HCEC 1CT (cell line): Measurements from ENCODE around the gene IGFL4.

Experiments
- DNase-seq: peaks from one replicate; pipeline ENCODE4 v3.0.0-alpha.2; 2017

Gene IGFL4

DNA sequence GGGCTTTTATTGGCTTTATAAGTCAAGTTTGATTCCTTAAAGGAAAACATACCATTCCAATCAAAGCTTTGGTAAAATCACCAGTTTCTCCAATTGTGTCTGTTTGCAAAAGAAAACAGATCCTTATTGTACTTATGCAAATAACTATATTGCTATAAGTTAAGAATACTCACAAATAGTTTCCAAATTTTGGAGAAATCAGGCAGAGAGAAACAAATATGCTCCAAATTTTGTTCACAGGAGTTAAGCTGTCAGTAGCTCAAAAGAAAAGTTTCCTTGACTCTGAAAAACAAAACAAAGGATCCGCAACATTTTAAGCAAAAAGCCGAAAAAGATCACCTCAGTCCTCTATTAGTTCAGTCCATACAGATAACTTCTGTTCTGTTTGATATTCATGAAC lies 19.2 kb upstream of the IGFL4 start:
- no peak for DNase-seq

DNA sequence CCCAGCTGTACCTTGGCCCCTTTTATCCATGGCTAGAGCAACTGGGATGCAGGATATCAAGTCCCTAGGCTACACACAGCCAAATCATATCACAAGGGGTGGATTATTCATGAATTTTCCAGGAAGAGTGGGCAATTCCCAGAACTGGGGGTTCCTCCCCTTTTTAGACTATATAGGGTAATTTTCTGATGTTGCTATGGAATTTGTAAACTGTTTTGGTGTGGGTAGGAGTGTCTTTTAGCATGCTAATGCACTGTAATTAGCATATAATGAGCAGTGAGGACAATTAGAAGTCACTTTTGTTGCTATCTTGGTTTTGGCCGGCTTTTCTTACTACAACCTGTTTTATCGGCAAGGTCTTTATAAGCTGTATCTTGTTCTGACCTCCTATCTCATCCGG lies 18.0 kb upstream of the IGFL4 start:
- no peak for DNase-seq

DNA sequence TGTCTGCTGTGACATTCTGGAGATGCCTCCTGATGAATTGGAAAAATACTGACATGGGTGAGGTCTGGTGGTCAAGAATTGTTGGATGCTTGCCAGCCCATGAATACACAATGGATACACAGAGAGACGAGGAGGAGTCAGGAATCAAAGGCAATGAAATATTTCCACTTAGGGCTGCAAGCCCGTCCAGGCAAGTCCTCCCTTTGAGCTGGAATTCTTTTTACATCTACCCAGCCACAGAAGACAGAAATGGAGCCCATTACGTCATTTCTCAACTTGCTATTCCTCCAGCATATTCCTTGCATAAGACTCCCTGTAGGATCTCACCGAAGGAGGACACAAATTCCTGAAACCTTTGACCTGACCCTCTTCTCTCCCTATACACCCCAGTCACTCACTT lies 15.7 kb upstream of the IGFL4 start:
- no peak for DNase-seq

DNA sequence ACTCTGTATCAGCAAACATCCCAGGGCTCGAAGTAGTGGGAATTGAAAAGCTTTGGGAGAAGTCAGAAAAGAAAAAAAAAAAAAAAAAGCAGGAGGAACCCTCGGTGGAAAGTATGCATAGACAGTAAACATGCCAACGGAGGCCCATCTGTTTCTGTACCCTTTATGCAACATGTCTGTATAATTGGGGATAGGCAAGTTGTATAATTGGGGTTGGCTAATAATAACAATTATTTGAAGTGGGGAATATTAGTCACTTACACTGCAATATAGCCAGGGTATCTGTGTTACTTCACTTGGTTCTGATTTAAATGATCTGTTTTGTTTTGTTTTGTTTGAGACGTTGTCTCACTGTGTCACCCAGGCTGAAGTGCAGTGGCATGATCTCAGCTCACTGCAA lies 12.1 kb upstream of the IGFL4 start:
- no peak for DNase-seq

DNA sequence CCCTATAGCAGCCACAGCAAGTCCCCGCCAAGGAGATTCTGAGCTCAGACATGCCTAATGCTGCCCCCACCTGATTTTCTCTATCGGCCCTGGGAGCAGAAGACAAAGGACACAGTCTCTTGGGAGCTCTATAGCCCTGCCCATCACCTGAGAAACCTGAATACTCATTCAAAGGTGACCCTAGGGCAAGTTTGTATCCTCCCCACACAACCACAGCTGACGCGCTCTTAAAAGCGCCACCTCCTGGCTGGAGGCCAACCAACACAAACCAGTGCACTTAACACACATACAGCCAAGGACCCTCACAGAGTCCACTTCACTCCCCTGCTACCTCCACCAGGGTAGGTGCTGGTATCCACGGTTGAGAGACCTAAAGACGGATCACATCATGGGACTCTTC lies 8.8 kb upstream of the IGFL4 start:
- no peak for DNase-seq

DNA sequence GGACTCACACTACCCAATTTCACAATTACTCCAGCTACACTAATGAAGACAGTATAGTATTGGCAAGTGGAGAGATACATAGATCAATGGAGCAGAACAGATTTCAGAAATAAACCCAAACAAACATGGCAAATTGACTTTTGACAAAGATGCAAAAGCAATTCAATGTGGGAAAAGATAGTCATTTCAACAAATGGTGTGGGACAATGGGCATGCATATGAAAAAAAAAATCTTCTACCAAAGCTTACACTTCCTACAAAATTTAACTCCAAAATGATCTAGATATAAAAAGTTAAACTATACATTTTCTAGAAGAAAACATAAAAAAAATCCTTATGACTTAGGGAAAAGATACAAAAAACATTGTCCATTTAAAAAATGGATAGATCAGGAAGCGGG lies 2.7 kb upstream of the IGFL4 start:
- DNase-seq: no peak

DNA sequence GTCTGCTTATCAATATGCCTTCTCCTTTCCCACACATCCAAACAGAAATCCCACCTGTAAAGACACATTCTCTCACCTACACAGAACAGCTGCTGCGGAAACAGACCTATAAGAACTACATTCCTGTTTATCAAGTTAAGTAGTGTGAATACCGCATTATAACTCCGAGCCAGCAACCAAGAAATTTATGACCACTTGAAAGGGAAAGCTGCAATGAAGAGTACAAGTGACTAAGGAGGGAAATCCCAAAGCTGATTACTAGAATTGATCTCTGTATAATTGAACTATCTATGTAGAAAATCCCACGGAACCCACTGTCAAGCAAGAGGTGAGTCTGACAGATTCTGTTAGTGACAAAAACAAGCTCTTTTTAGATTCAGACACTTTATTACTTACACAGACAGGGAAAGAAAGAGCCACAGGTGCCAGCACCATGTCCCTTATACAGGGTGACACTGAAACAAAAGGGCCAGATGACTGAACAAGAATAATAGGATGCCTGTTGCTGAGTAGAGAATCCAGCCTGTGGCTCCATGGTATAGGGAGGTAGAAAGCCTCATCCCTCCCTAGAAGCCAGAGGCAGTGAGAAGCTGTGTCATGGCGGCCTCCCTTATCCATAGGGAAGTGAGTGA lies 1.6 kb upstream of the IGFL4 start:
- DNase-seq: no peak

DNA sequence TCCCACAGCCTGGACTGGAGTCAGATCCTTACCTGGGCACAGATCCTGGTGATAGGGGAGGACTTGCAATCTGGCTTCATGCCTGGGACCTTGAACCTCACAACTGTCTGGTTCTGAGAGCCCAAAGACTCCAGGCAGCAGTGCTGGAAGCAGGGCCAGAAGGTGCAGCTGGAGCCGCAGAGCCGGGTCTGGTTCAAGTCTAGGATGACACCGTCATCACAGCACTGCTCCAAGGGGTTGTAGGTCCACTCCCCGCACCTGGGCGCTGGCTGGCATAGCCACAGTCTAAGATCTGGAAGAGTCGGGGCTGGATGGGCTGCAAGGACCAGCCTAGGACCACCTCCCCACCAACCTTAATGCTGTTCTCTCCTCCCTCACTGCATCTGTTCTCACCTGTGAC lies 677 bp downstream of the IGFL4 start:
- no peak for DNase-seq

DNA sequence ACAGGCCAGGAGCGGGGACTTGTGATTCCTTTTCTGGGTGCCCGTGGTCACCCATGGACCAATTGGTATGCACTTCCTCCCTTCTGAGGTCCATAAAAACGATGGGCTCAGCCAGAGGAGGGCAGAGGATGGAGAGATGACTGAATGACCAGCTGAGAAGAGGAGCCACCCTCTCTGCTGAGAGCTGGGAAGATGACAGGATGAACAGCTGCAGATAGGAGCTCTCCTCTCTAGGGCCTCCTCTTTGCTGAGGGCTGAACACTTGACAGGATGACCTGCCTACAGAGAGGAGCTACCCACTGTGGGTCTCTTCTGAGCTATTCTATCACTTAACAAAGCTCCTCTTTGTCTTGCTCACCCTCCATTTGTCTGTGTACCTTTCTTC lies 4.1 kb downstream of the IGFL4 start:
- DNase-seq: no peak

DNA sequence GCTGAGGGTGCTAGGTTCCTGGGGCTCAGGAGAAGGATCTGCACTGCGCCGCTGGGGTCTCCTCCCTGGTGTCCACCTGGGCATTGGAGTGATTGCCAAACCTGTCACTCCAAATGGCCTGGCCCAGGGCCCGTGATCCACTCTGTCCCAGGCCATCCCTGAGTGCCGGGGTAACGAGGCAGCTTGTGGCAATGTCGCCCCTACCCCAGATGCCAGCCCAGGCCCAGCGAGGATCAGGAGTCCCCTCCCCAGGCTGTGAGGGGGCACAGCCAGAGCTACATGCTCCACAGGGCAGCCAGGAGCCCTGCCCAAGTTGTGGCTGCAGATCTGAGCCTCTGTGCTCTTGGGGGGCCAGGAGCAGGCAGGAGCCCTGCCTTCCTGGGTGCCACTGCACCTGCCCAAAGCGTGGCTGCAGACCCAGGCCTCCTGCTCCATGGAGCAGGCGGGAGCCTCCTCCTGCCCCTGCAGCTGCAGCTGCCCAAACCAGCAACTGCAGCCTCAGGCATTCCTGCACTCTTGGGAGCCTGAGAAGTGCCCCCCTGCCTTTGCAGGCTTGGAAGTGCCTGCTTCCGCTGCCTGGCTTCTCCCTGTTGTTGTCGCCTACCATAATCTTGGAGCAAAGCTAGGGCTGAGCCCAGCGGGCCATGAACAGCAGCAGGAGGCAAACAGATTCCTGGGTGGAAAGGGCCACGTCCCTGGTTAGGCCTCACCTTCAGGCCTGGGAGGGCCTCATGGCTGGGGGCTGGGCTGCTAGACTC lies 4.6 kb downstream of the IGFL4 start:
- DNase-seq: no peak

DNA sequence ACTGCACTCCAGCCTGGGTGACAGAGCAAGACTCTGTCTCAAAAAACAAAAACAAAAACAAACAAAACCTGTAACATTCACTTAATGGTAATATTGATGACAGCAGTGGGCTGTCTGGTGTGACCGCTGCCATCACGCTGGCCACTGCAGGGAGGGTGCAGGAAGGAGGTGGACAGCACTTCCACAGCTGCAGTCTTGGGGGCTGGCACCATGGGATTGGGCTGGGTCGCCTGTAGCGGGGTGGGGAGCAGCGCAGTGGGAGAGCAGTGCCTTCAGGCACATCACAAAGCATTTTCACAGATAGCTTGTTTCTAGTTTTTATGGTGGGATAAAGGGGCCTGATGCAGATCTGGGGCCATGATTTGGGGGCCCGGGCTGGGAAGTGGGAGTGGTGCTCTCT lies 5.3 kb downstream of the IGFL4 start:
- DNase-seq: no peak

DNA sequence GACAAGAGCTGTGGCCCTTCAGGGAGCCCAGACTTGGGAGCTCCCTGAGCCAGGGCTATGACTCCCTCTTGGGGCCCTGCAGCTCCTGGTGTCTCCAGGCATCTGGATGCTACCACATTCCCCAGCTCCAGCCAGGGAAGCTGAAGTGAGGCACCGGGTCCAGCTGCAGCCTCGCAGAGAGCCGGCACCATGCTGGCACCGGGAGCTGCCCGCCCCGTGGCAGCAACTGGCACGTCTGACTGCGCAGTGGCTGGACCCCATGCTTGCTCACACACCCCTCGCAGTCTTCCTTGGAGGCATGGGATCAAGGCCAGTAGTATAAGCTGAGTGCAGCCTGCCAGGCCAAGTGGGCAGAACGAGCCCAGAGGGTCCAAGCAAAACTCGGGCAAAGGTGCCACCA lies 7.4 kb downstream of the IGFL4 start:
- no peak for DNase-seq

DNA sequence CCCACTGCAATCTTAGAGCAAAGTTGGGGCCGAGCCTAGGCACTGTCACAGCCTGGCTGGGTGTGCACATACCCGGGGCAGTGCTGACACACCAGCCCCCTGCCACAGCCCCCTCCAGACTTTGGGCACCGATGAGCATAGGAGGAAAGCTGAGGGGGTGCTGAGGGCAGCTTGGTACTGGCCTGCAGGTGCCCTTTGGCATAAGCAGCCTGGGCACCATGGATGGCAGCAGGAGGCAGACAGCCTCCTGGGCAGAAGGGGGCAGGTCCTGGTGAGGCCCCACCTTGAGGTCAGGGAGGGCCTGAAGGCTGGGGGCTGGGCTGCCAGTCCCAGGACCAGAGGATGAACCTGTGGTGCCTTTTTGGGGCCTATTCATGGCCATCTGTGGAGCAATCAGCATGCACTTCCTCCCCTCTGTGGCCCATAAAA lies 8.2 kb downstream of the IGFL4 start:
- DNase-seq: no peak

DNA sequence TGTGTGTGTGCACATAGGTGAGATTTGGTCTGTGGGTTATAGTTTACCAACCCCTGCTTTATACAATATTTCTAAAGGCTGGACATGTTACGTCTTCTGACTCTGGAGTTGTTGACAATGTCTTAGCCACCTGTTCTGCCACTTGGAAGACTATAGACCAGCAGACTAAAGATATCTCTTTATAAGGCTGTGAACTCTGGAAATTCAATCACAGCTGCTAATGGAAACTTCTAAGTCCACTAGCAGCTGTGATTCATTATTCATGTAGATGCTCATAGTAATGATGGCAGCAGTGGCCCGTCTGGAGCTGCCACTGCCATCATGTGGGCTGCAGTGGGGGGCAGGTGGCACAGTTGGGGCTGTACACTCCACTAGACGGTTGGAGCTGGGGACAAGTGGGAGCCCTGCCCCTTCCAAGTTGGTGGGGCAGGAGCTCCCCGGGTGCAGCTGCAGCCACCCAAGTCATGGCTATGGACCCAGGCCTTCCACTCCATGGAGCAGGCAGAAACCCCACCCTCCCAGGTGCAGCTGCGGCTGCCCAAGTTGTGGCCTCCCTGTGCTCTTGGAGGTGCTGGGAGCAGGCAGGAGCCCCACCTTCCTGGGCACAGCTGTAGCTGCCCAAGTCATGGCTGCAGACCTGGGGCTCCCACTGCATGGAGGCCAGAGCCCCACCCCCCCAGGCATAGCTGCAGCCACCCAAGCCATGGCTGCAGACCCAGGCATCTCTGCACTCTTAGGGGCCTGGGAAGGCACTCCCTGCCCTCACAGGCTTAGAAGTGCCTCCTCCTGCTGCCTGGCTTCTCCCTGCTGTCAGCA lies 8.8 kb downstream of the IGFL4 start:
- DNase-seq: no peak

DNA sequence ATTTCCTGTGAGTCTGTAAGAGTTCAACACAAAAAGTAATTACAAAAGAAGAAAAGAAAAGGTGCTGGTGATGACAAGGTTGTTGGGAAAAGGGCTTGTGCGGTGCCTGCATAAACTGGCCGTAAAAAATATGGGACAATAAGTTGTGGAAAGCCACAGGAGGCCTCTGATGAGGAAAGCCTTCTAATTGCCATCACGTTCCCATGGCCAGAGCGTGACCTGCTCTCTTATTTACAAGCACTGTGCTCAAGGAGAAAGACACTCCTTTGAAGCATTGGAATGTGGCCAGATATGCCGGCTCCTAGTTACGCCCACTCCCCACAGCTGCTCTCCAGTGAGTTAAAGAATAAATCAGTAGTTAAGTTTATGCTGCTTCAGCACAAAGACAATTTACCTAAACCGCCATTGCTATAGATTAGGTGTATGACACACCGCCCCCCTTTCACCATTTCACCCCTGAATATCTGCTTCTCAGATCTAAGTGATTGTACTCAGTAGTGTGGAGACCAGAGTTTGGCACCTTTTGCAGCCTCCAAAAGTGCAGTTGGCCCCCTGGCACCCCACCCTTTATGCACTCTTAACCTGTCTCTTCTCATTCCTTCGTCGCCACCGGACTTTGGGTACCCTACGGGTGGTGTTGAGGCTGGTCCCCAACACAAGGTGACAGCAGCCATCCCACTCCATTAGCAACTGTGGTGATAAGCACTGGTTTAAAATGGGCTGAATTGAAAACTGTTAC lies 9.8 kb downstream of the IGFL4 start:
- DNase-seq: no peak

DNA sequence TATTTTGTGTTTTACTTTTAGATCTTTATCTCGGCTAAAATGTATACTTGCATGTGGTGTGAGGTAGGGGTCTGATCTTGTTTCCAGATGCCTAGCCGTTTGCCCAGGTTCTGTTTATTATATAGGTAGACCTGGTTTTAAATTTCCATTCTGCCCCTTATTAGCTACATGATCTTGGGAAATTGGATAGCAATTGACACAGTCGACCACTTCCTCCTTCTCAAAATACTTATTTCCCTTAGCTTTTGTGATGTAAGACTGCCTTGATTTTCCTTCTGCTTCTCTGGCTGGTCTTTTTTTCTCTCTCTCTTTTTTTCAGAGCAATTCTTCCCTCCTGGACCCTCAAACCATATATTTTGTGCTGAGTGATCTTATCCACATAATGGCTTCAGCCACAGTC lies 15.0 kb downstream of the IGFL4 start:
- no peak for DNase-seq

DNA sequence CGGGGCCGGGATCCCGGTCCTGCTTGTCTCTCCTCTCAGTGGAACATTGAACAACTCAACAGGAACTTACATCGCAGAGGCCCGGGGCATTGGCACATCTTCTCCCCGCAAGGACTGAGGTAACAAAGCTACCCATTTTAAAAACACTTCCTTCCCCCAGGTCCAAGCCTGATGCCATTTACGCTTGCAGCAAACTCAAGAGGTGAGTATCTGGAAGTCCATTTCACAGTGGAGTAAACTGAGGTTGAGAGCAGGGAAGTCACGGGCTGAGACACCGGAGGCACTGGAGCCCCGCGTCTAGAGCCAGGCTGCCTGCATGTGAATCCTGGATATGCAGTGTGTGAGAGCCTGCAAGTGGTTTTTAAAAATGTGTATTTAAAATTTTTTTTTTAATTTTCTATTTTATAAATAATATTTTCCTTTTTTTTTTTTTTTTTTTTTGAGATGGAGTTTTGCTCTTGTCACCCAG lies 17.5 kb downstream of the IGFL4 start:
- DNase-seq: no peak

DNA sequence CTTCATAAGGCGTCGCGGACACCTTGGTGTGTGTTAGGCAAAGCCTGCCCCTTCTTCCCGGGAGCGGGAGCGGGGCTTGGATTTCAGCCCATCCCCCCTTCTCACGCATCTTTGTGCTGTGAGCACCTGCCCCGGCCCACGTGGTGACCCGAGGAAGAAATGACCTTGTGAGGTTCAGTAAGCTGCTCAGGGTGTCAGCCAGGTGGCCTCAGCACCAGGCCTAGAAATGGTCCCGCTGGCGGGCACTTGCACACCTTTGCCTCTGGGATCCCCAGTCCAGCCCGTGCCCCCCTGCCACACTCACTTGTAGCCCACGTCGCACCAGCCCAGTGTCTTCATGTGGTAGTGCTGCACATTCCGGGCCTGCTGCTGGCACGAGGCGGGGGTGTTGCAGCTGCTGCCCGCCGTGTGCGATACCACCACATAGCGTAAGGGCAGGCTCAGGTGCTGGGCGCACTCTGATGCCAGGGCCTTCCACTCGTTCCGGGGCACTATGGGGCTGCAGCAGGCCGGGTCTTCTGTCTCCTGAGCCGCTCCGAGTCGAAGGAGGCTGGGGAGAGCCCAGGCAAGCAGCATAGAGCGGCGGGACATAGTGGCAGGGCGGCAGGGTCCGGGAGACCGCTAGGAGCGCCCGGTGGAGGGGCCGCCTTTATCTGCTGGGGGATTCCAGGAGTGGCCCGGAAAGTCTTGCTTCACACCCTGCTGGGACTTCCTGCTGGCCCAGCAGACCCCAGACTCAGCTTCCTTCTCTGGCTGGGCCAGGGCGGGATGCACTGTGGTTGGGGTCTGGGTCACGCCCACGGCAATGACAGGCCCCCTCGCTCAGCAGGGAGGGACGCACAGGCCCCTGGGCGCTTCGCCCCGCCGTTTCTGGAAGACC lies 18.1 kb downstream of the IGFL4 start, which contains the start of gene PGLYRP1:
PGLYRP1 (minus strand) TSS at position 623 of the 880 bp plus-strand sequence; CDS start at position 591, 32 bp downstream.
- no peak for DNase-seq

DNA sequence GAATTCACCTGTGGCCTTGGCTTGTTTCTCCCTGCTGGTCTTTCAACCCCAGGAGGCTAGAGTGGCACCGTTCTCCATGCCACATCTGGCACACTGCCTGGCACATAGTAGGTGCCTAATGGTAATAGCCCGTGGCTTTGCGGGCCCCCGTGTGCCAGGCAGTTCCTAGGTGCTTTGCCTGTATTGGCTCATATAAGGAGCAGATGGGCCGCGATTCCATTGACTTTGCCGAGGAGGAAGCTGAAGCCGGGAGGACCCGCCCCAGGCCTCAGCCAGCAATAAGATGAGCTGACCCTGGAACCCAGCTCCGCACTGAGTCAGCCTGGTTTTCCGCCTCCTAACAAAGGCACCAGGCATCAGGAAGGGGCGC lies 18.8 kb downstream of the IGFL4 start:
- DNase-seq: no peak

DNA sequence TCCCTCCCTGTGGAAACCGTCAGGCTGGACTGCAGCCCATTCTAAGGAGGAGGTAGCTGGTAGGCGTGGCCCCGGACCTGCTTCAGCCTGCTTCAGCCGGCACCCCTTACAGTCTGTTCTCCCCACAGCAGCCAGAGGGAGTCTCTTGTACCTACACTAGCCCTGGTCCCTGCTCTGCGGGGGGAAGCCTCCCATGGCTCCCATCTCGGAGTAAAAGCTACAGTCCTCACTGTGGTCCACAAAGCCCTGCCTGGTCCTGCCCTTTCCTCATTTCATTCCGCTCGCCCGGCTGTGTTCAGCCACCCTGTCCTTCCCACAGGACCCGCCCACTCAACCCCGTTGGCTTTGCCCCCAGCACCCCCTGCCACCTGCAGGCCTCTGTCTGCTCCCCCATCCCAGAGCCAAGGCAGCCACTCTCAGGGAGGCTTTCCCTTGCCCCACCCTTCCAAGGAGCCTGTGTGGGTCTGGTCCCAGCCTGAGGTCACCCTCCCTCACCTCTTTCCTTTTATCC lies 19.2 kb downstream of the IGFL4 start:
- no peak for DNase-seq

DNA sequence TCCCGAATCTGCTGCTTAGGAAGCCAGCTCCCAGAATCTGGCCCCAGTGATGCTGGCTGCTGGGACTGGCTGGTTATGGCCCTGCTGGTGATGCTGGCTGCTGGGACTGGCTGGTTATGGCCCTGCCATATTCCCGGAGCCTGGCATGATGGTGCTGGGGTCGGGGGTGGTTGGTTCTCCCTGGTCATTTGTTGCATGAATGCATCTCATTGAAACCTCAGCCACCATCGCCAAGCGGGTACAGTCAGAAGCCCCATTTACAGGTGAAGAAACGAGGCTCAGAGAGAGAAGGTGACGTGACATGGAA lies 20.0 kb downstream of the IGFL4 start:
- no peak for DNase-seq

DNA sequence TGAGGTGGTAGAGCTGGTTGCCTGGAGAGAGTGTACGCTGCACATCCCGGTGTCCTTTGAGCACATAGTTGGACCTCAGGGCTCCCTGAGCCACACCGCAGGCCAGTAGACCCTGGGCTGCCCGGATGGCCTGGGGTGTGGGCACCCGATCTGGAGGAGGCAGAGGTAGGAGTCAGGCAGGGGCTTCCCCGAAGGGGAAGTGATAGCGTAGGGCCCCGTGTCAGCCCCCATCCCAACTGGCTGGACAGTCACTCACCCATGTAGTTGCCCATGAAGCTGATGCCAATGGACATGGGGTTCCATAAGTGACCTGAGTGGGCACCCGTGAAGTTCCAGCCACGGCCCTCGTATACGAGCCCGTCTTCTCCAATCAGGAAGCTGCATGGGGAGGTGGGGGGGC lies 21.5 kb downstream of the IGFL4 start:
- no peak for DNase-seq
